ENCODE results near the gene RUNX2.

DNA sequence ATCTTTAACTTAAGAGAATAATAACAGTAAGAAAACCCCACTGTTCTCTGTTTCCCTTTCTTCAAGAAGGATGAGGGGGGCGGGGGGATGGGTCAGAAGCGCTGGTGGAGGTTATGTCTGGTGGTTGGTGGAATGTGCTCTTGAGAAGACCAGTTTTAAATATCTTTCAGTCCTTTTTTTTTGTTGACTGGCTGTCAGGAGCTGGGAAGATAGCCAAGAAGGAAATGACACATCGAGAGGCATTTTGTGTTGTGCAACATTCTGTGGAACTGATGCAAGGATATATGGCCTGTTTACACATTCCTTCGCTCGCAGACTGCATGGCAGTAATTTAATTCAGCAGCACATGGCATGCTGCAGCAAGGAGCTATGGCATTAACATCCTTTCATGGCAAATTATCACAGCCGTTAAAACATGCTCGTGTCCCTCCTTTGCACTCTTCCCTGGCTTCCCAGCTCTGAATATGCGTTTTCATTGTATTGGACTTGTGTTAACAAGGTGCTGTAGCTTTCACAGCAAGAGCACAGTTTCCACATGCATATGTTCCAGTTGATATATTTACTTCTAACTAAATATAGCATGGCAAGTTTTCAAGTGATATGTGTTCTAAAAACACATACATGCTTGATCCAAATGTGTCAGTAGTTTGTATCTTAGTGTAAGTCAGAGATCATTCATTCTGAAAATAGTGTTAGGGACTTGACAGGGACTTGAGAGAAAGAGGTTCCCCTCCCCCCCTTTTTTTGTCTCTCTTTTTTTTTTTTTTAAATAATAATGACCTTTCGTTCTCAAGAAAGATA is 117.8 kb downstream of the RUNX2 start:
- TF ChIP-seq, protein P1, sequence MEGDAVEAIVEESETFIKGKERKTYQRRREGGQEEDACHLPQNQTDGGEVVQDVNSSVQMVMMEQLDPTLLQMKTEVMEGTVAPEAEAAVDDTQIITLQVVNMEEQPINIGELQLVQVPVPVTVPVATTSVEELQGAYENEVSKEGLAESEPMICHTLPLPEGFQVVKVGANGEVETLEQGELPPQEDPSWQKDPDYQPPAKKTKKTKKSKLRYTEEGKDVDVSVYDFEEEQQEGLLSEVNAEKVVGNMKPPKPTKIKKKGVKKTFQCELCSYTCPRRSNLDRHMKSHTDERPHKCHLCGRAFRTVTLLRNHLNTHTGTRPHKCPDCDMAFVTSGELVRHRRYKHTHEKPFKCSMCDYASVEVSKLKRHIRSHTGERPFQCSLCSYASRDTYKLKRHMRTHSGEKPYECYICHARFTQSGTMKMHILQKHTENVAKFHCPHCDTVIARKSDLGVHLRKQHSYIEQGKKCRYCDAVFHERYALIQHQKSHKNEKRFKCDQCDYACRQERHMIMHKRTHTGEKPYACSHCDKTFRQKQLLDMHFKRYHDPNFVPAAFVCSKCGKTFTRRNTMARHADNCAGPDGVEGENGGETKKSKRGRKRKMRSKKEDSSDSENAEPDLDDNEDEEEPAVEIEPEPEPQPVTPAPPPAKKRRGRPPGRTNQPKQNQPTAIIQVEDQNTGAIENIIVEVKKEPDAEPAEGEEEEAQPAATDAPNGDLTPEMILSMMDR (IDR thresholded peaks at IDR 0.05; ENCODE audit: insufficient read depth, low read depth, low read length): no peak
- no peak for TF ChIP-seq EZH2 (IDR thresholded peaks at IDR 0.05; ENCODE audit: insufficient read depth, low read length)
